Trophoblast cell (in vitro differentiated cells and primary cell): Measurements from ENCODE around the gene MIEF1.
"Not testable (repeated sequence)": the region's sequence is repeated elsewhere in the genome, so short reads cannot be mapped to it uniquely, and the experiment has no call there.

Experiments used
- DNase-seq, 2 donors: peaks; one replicate each; pipeline ENCODE4 v3.0.0-alpha.2; 2016
- H2AFZ ChIP-seq: 2 replicates; pipeline ENCODE4 v1.6.1; 2013; ENCODE audit warnings: low read length, moderate library complexity, mild to moderate bottlenecking; ENCODE audit not compliant: insufficient read depth, poor library complexity
- H2AK5ac ChIP-seq: 2 replicates; pipeline ENCODE4 v1.6.1; 2013; ENCODE audit warnings: mild to moderate bottlenecking, low read length
- H2BK120ac ChIP-seq: 2 replicates; pipeline ENCODE4 v1.6.1; 2013; ENCODE audit warnings: low read length, mild to moderate bottlenecking, moderate library complexity; ENCODE audit not compliant: insufficient read depth, poor library complexity
- H2BK12ac ChIP-seq: 2 replicates; pipeline ENCODE4 v1.6.1; 2013; ENCODE audit warnings: mild to moderate bottlenecking, low read length, moderate library complexity
- H2BK5ac ChIP-seq: 2 replicates; pipeline ENCODE4 v1.6.1; 2013; ENCODE audit warnings: low read length, low read depth, moderate library complexity, mild to moderate bottlenecking; ENCODE audit not compliant: poor library complexity
- H3K14ac ChIP-seq: 2 replicates; pipeline ENCODE4 v1.6.1; 2013; ENCODE audit warnings: mild to moderate bottlenecking, low read length
- H3K18ac ChIP-seq: 2 replicates; pipeline ENCODE4 v1.6.1; 2013; ENCODE audit warnings: mild to moderate bottlenecking, low read length
- H3K23ac ChIP-seq: 2 replicates; pipeline ENCODE4 v1.6.1; 2013; ENCODE audit warnings: low read length
- H3K27ac ChIP-seq: 2 replicates; pipeline ENCODE4 v1.5.1; 2013; ENCODE audit warnings: low read depth, mild to moderate bottlenecking, inconsistent platforms, low read length, moderate library complexity
- H3K27me3 ChIP-seq: 2 replicates; pipeline ENCODE4 v1.6.1; 2013; ENCODE audit warnings: inconsistent platforms, mild to moderate bottlenecking, low read length, moderate library complexity; ENCODE audit not compliant: insufficient read depth
- H3K36me3 ChIP-seq, 2 experiments: 1 replicate in 1 of 2; 2 replicates in 1 of 2; pipeline ENCODE4 v1.6.1; 2013; ENCODE audit warnings: low read length in 2 of 2, mild to moderate bottlenecking in 2 of 2, moderate library complexity in 1 of 2; ENCODE audit not compliant: insufficient read depth in 2 of 2, control insufficient read depth in 1 of 2
- H3K4ac ChIP-seq: 2 replicates; pipeline ENCODE4 v1.6.1; 2013; ENCODE audit warnings: low read depth, mild to moderate bottlenecking, low read length, moderate library complexity
- H3K4me1 ChIP-seq, 2 experiments: 1 replicate in 1 of 2; 2 replicates in 1 of 2; pipeline ENCODE4 v1.6.1; 2013; ENCODE audit warnings: low read length in 2 of 2, mild to moderate bottlenecking in 2 of 2, moderate library complexity in 1 of 2; ENCODE audit not compliant: insufficient read depth in 2 of 2, control insufficient read depth in 1 of 2
- H3K4me2 ChIP-seq: 2 replicates; pipeline ENCODE4 v1.6.1; 2013; ENCODE audit warnings: inconsistent platforms, mild to moderate bottlenecking, low read length, moderate library complexity
- H3K4me3 ChIP-seq: 2 replicates; pipeline ENCODE4 v1.5.1; 2013; ENCODE audit warnings: mild to moderate bottlenecking, low read depth, low read length, inconsistent platforms
- H3K79me1 ChIP-seq: one replicate; pipeline ENCODE4 v1.6.1; 2013; ENCODE audit warnings: low read length
- H3K79me2 ChIP-seq: 2 replicates; pipeline ENCODE4 v1.6.1; 2013; ENCODE audit warnings: low read length, mild to moderate bottlenecking; ENCODE audit not compliant: control insufficient read depth, insufficient read depth, poor library complexity
- H3K9ac ChIP-seq: 2 replicates; pipeline ENCODE4 v1.6.1; 2013; ENCODE audit warnings: mild to moderate bottlenecking, low read length
- H3K9me3 ChIP-seq: 2 replicates; pipeline ENCODE4 v1.6.1; 2013; ENCODE audit warnings: low read depth, mild to moderate bottlenecking, control low read depth, inconsistent platforms, low read length; ENCODE audit not compliant: insufficient read depth
- H4K12ac ChIP-seq: 2 replicates; pipeline ENCODE4 v1.6.1; 2013; ENCODE audit warnings: low read depth, mild to moderate bottlenecking, low read length, moderate library complexity
- H4K8ac ChIP-seq: 2 replicates; pipeline ENCODE4 v1.6.1; 2013; ENCODE audit warnings: low read depth, mild to moderate bottlenecking, low read length, moderate library complexity
- H4K91ac ChIP-seq: one replicate; pipeline ENCODE4 v1.6.1; 2013; ENCODE audit warnings: low read depth, mild to moderate bottlenecking, low read length, moderate library complexity
- whole genome bisulfite sequencing: extraction: QIAGEN DNeasy Blood & Tissue Kit; methylation state at CpG from one replicate; pipeline ENCODE4 v1.1.7; 2013; ENCODE audit warnings: missing lambda C conversion rate; ENCODE audit not compliant: insufficient read length, insufficient coverage; ENCODE audit errors: extremely low coverage; 5-methylcytosine and 5-hydroxymethylcytosine counted together

The MIEF1 gene

GRCh38 chr22:39520226-39521105 lies 18.4 kb downstream of the MIEF1 start, which contains the start of gene ATF4:
ATF4 (plus strand) TSS chr22:39520562; CDS start chr22:39521446, 884 bp downstream.
- H3K27me3 ChIP-seq = no peaks in the 10 kb centered on the region
- H3K4me1 ChIP-seq = peaks cover 11 to 17% of the 10 kb centered on the region in 2 experiments
- peak within 1 kb of the TSS; percentile 97 for H2BK120ac ChIP-seq
- peak within 1 kb of the TSS; percentile 98 for H2BK5ac ChIP-seq
- WGBS = no CpG with 5 or more reads among the region's 86 CpGs
- peak within 1 kb of the TSS; percentile 98 for H4K12ac ChIP-seq
- H3K79me1 ChIP-seq = peaks cover 20% of the 10 kb centered on the region
- H2AFZ ChIP-seq = peak within 1 kb of the TSS; percentile 92
- H3K79me2 ChIP-seq = peaks cover 20% of the 10 kb centered on the region
- H4K91ac ChIP-seq = peak within 1 kb of the TSS; percentile 96
- H3K4me3 ChIP-seq = peak within 1 kb of the TSS; percentile 98
- H2BK12ac ChIP-seq = peak within 1 kb of the TSS; percentile 88
- peak within 1 kb of the TSS; percentile 82 for H3K4me2 ChIP-seq
- peak within 1 kb of the TSS; percentile 98 for H3K18ac ChIP-seq
- H4K8ac ChIP-seq = peak within 1 kb of the TSS; percentile 98
- H3K14ac ChIP-seq = peak within 1 kb of the TSS; percentile 99
- peaks cover 32 to 46% of the 10 kb centered on the region in 2 experiments for H3K36me3 ChIP-seq
- H2AK5ac ChIP-seq = peak within 1 kb of the TSS; percentile 100
- H3K4ac ChIP-seq = peak within 1 kb of the TSS; percentile 99
- H3K9me3 ChIP-seq = no peaks in the 10 kb centered on the region
- peak within 1 kb of the TSS; percentile 97 for H3K27ac ChIP-seq
- no peak within 1 kb of the TSS for H3K23ac ChIP-seq
- H3K9ac ChIP-seq = peak within 1 kb of the TSS; percentile 100
- DNase-seq = peak; percentile 76 to 92

- peak overlapping the region; percentile 83 for H3K9ac ChIP-seq
- peak overlapping the region; percentile 72 for H3K4me2 ChIP-seq
- H2AK5ac ChIP-seq, H3K9me3 ChIP-seq, H2BK12ac ChIP-seq, H2AFZ ChIP-seq, H3K27me3 ChIP-seq, H4K12ac ChIP-seq, H3K23ac ChIP-seq, H2BK120ac ChIP-seq: not testable (repeated sequence)
- no CpG with 5 or more reads among the region's 28 CpGs for WGBS
- H3K4me3 ChIP-seq = peak overlapping the region; percentile 98
- peaks cover 20% of the 10 kb centered on the region for H3K79me2 ChIP-seq
- H3K4ac ChIP-seq = peak overlapping the region; percentile 99
- peak overlapping the region; percentile 97 for H3K27ac ChIP-seq
- peak overlapping the region; percentile 11 for H3K14ac ChIP-seq
- H3K4me1 ChIP-seq = peaks cover 11 to 17% of the 10 kb centered on the region in 2 experiments
- H3K36me3 ChIP-seq = peaks cover 32 to 48% of the 10 kb centered on the region in 2 experiments
- peak overlapping the region; percentile 11 for H4K8ac ChIP-seq
- H4K91ac ChIP-seq = peak overlapping the region; percentile 95
- peak overlapping the region; percentile 7 for H2BK5ac ChIP-seq
- peaks cover 20% of the 10 kb centered on the region for H3K79me1 ChIP-seq
- DNase-seq = peak; percentile 57 to 75
- peak overlapping the region; percentile 97 for H3K18ac ChIP-seq
Measured at GRCh38 chr22:39521106-39521885, 19.2 kb downstream of the MIEF1 start.

- not testable (repeated sequence) for H2AK5ac ChIP-seq, H3K14ac ChIP-seq, H3K4me3 ChIP-seq, H2BK12ac ChIP-seq, H3K18ac ChIP-seq, H3K27me3 ChIP-seq, H2BK120ac ChIP-seq, H2BK5ac ChIP-seq, DNase-seq, H4K8ac ChIP-seq, H4K91ac ChIP-seq, H2AFZ ChIP-seq, H3K23ac ChIP-seq, H3K9me3 ChIP-seq, H3K27ac ChIP-seq, H4K12ac ChIP-seq
- no CpG with 5 or more reads among the region's 5 CpGs for WGBS
- peaks cover 20% of the 10 kb centered on the region for H3K79me1 ChIP-seq
- H3K4me1 ChIP-seq = peaks cover 11 to 17% of the 10 kb centered on the region in 2 experiments
- H3K9ac ChIP-seq = peak overlapping the region; percentile 83
- peaks cover 20% of the 10 kb centered on the region for H3K79me2 ChIP-seq
- H3K4ac ChIP-seq = peak overlapping the region; percentile 35
- peaks cover 32 to 48% of the 10 kb centered on the region in 2 experiments for H3K36me3 ChIP-seq
- peak overlapping the region; percentile 72 for H3K4me2 ChIP-seq
Measured at GRCh38 chr22:39522091-39522490, 20.0 kb downstream of the MIEF1 start.

GRCh38 chr22:39522567-39523300 lies 20.6 kb downstream of the MIEF1 start:
- peaks cover 32 to 43% of the 10 kb centered on the region in 2 experiments for H3K36me3 ChIP-seq
- H2BK5ac ChIP-seq = no peak overlapping the region
- H3K79me1 ChIP-seq = peaks cover 20% of the 10 kb centered on the region
- peak overlapping the region; percentile 54 for H3K4me3 ChIP-seq
- no peak overlapping the region for H2BK12ac ChIP-seq
- WGBS = no CpG with 5 or more reads among the region's 14 CpGs
- H2BK120ac ChIP-seq = no peak overlapping the region
- peak overlapping the region; percentile 30 for H4K8ac ChIP-seq
- no peak overlapping the region for H3K18ac ChIP-seq
- H3K9ac ChIP-seq = peak overlapping the region; percentile 34
- peaks cover 20% of the 10 kb centered on the region for H3K79me2 ChIP-seq
- H4K12ac ChIP-seq = peak overlapping the region; percentile 56
- no peak overlapping the region for H2AK5ac ChIP-seq
- peak overlapping the region; percentile 31 for H3K27ac ChIP-seq
- DNase-seq = peak; percentile 49 to 77
- no peak overlapping the region for H3K14ac ChIP-seq
- no peaks in the 10 kb centered on the region for H3K9me3 ChIP-seq
- H3K4me1 ChIP-seq = peaks cover 11 to 20% of the 10 kb centered on the region in 2 experiments
- no peak overlapping the region for H3K23ac ChIP-seq
- peak overlapping the region; percentile 17 for H3K4ac ChIP-seq
- H3K4me2 ChIP-seq = peak overlapping the region; percentile 72
- H4K91ac ChIP-seq = no peak overlapping the region
- H3K27me3 ChIP-seq = no peaks in the 10 kb centered on the region
- H2AFZ ChIP-seq = no peak overlapping the region
